Adipocyte (in vitro differentiated cells): ENCODE data around the gene MYO5B.

ENCODE experiments used
- DNase-seq: peaks from one replicate; pipeline ENCODE4 v3.0.0-alpha.2; 2015; ENCODE audit warnings: low read depth
- H3K27me3 ChIP-seq: replicated peaks from 2 replicates; pipeline ENCODE4 v1.7.0; 2013; ENCODE audit warnings: mild to moderate bottlenecking, low read length, moderate library complexity; ENCODE audit not compliant: control insufficient read depth, insufficient read depth
- H3K36me3 ChIP-seq: 2 replicates; pipeline ENCODE4 v1.7.0; 2013; ENCODE audit warnings: low read length, mild to moderate bottlenecking, moderate library complexity; ENCODE audit not compliant: control insufficient read depth, insufficient read depth, severe bottlenecking
- H3K4me1 ChIP-seq: 2 replicates; pipeline ENCODE4 v1.7.0; 2013; ENCODE audit warnings: mild to moderate bottlenecking, low read length, moderate library complexity; ENCODE audit not compliant: control insufficient read depth, insufficient read depth
- H3K4me3 ChIP-seq: 2 replicates; pipeline ENCODE4 v1.7.0; 2013; ENCODE audit warnings: mild to moderate bottlenecking, low read length, moderate library complexity
- H3K9ac ChIP-seq: 2 replicates; pipeline ENCODE4 v1.7.0; 2013; ENCODE audit warnings: mild to moderate bottlenecking, low read length, moderate library complexity
- H3K9me3 ChIP-seq: 2 replicates; pipeline ENCODE4 v1.7.0; 2013; ENCODE audit warnings: mild to moderate bottlenecking, low read length, moderate library complexity; ENCODE audit not compliant: control insufficient read depth

MYO5B gene

GRCh38 chr18:49859021-49859359, 336.0 kb downstream of the MYO5B start:
- Histone ChIP-seq H3K36me3 (no peaks in the 10 kb centered on the region), H3K9me3 (no peaks in the 10 kb centered on the region), H3K27me3 (peaks cover 6% of the 10 kb centered on the region), H3K4me3 (no peak overlapping the region), H3K4me1 (no peaks in the 10 kb centered on the region), H3K9ac (no peak overlapping the region)
- DNase-seq = no peak

GRCh38 chr18:49858309-49859020, 336.5 kb downstream of the MYO5B start:
- Histone ChIP-seq H3K27me3 (peaks cover under 1% of the 10 kb centered on the region), H3K4me3 (no peak overlapping the region), H3K9ac (peak overlapping the region; percentile 27), H3K36me3 (no peaks in the 10 kb centered on the region), H3K4me1 (no peaks in the 10 kb centered on the region), H3K9me3 (no peaks in the 10 kb centered on the region)
- DNase-seq = peak; percentile 85

GRCh38 chr18:49857708-49858107, 337.2 kb downstream of the MYO5B start:
- no peaks in the 10 kb centered on the region for H3K4me1 ChIP-seq
- H3K9ac ChIP-seq = no peak overlapping the region
- H3K4me3 ChIP-seq = no peak overlapping the region
- peaks cover 3% of the 10 kb centered on the region for H3K27me3 ChIP-seq
- H3K36me3 ChIP-seq = no peaks in the 10 kb centered on the region
- DNase-seq = no peak
- H3K9me3 ChIP-seq = no peaks in the 10 kb centered on the region

GRCh38 chr18:49856496-49856895, 338.5 kb downstream of the MYO5B start:
- peaks cover 3% of the 10 kb centered on the region for H3K27me3 ChIP-seq
- no peak for DNase-seq
- H3K4me1 ChIP-seq = no peaks in the 10 kb centered on the region
- H3K9me3 ChIP-seq = no peaks in the 10 kb centered on the region
- H3K36me3 ChIP-seq = no peaks in the 10 kb centered on the region
- H3K9ac ChIP-seq = no peak overlapping the region
- no peak overlapping the region for H3K4me3 ChIP-seq

GRCh38 chr18:49855711-49856415, 339.1 kb downstream of the MYO5B start:
- DNase-seq = no peak
- no peaks in the 10 kb centered on the region for H3K36me3 ChIP-seq
- H3K4me1 ChIP-seq = no peaks in the 10 kb centered on the region
- H3K9ac ChIP-seq = no peak overlapping the region
- H3K27me3 ChIP-seq = peaks cover 3% of the 10 kb centered on the region
- H3K4me3 ChIP-seq = no peak overlapping the region
- no peaks in the 10 kb centered on the region for H3K9me3 ChIP-seq

GRCh38 chr18:49854681-49855080, 340.3 kb downstream of the MYO5B start:
- Histone ChIP-seq H3K4me3 (no peak overlapping the region), H3K9ac (no peak overlapping the region), H3K27me3 (peaks cover 3% of the 10 kb centered on the region), H3K9me3 (no peaks in the 10 kb centered on the region), H3K36me3 (no peaks in the 10 kb centered on the region), H3K4me1 (no peaks in the 10 kb centered on the region)
- DNase-seq = no peak

- H3K4me3 ChIP-seq = no peak overlapping the region
- no peaks in the 10 kb centered on the region for H3K9me3 ChIP-seq
- H3K36me3 ChIP-seq = no peaks in the 10 kb centered on the region
- DNase-seq = no peak
- no peaks in the 10 kb centered on the region for H3K4me1 ChIP-seq
- peaks cover 13% of the 10 kb centered on the region for H3K27me3 ChIP-seq
- H3K9ac ChIP-seq = no peak overlapping the region
Measured at GRCh38 chr18:49853436-49853835, 341.5 kb downstream of the MYO5B start.

GRCh38 chr18:49853011-49853410, 341.9 kb downstream of the MYO5B start:
- Histone ChIP-seq H3K36me3 (no peaks in the 10 kb centered on the region), H3K9me3 (no peaks in the 10 kb centered on the region), H3K9ac (no peak overlapping the region), H3K4me3 (no peak overlapping the region), H3K4me1 (no peaks in the 10 kb centered on the region), H3K27me3 (peaks cover 13% of the 10 kb centered on the region)
- DNase-seq = no peak

- Histone ChIP-seq H3K36me3 (no peaks in the 10 kb centered on the region), H3K9ac (no peak overlapping the region), H3K27me3 (peaks cover 13% of the 10 kb centered on the region), H3K9me3 (no peaks in the 10 kb centered on the region), H3K4me3 (no peak overlapping the region), H3K4me1 (no peaks in the 10 kb centered on the region)
- DNase-seq = no peak
Measured at GRCh38 chr18:49851624-49852023, 343.3 kb downstream of the MYO5B start.

GRCh38 chr18:49850636-49851035, 344.3 kb downstream of the MYO5B start:
- Histone ChIP-seq H3K9ac (no peak overlapping the region), H3K9me3 (no peaks in the 10 kb centered on the region), H3K4me1 (peaks cover 6% of the 10 kb centered on the region), H3K36me3 (no peaks in the 10 kb centered on the region), H3K4me3 (no peak overlapping the region), H3K27me3 (peaks cover 13% of the 10 kb centered on the region)
- no peak for DNase-seq

GRCh38 chr18:49849331-49850217, 345.4 kb downstream of the MYO5B start:
- H3K4me3 ChIP-seq = no peak overlapping the region
- H3K27me3 ChIP-seq = peaks cover 13% of the 10 kb centered on the region
- H3K9ac ChIP-seq = no peak overlapping the region
- H3K36me3 ChIP-seq = no peaks in the 10 kb centered on the region
- DNase-seq = peak; percentile 37
- H3K4me1 ChIP-seq = peaks cover 8% of the 10 kb centered on the region
- H3K9me3 ChIP-seq = no peaks in the 10 kb centered on the region
